ENCODE measurements around the gene BMP2K.

- TF ChIP-seq CTCF (conservative IDR thresholded peaks at IDR 0.05 in 1 of 2, IDR thresholded peaks at IDR 0.05 in 1 of 2; ENCODE audit: extremely low read depth in 1 of 2, insufficient read depth in 1 of 2, low read depth in 1 of 2, low read length in 2 of 2) (no peak), EZH2 (IDR thresholded peaks at IDR 0.05; ENCODE audit: borderline replicate concordance, low read length) (no peak)
Observed at GRCh38 chr4:78876568-78877320, 100.6 kb downstream of the BMP2K start.
